Cardiac septum (tissue), 1 donor: ENCODE measurements around the gene ACOX3. TPM values are rescaled to one million over a fixed set of nuclear protein-coding genes. Genes with fewer than 3 reads are reported as not detected.

Experiments
- DNase-seq: peaks from one replicate; pipeline ENCODE4 v3.0.0-alpha.2; 2020; ENCODE audit warnings: low spot score
- intact Hi-C: fragments of 100-400 bp; cut with DNase I; formaldehyde crosslinking; loops from one replicate; pipeline ENCODE4 v1.14.0; 2022
- total RNA-seq: library from RNA; stranded (reverse); fragmentation: NEBNext Ultra II Directional; extraction: Animal tissue kit (Norgen Biotek cat#: 25700); gene quantifications from one replicate; pipeline ENCODE4 v1.2.1, GENCODE V29; 2021
- donor health status: DM: no; HTN: no; CAD: no.

The ACOX3 gene
- total RNA-seq, 1 donor from 2014 or later = 29.3 TPM

DNA sequence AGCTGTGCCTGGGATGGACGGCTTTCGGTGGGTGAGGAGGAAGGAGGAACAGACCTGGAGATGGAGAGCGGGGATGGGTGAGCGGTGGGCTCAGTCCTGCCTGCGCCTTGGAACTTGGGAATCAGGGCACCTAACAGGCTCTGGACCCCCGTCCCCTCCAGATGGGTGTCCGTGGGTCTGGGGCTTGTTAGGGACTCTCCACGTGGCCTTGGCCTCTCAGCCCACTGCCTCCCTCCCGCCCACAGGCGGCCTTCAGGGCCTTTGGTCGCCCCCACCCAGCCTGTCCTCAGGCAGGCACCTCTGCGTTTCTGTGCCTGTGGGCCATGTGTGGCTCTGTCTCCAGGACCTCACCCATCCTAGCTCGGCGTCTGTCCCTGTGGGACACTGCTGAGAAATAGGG lies 29.0 kb upstream of the ACOX3 start:
- no peak for DNase-seq
- intact Hi-C loops = loop anchor here (1.0 to 10.0 kb wide), 2 partner anchors 124 to 445 kb away; no protein-coding TSS in a partner anchor

DNA sequence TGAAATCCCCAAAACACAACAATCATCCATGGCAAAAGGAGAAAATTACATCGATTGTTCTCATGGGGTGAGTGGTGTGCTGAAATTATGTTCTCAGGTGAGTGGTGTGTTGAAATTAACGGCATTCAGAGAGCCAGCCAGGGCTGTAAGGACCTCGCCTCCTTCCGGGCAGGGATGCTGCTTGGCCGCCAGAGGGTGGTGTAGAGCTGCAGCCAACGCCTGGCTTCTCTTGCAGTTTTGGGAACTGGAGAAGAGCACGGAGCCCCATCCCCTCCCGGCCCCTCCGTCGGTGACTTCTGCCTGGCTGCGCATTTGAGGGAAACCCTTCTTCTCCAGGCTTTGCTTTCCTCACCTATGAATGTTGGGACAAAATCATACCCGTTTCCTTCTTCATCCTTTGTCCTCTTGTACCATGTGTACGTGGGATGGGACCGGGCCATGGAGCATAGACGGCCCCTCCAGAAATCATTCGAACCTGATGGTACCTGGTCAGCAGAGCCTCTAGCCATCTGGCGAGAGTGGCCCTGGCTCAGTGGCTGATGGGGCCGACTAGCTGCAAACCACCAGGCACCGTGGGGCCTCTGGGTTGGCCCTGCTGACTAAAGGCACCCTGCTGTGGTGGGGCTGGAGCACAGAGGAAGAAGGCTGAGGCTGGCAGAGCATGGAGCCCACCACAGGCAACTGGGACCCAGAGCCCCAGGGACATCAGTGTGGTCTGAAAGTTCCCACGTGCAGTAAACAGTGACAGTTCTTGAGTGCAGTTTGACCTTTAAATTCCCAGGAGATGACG lies 28.4 kb upstream of the ACOX3 start:
- DNase-seq = no peak
- intact Hi-C loops = loop anchor here (1.0 to 10.0 kb wide), 2 partner anchors 124 to 446 kb away; no protein-coding TSS in a partner anchor

DNA sequence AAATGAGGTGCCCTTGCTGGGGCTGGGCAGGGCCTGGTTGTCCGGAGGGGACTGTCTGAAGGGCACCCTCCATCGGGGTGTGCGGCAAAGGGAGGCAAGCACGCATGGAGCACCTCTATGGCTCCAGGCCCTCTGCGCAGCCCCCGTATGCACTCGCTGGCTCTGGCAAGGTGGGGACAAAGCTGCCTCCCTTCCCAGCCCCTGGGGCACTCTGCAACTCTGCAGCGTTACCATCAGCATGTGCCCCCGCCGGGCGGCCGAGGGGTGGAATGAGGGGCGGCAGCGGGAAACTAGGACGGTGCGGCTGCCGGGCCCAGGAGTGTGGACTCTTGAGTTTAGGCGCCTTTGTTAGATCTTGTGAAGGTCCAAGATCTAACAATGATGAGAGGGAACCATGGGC lies 26.5 kb upstream of the ACOX3 start:
- DNase-seq = no peak
- intact Hi-C loops = loop anchor here (10.0 kb wide), 1 partner anchor 448 kb away; no protein-coding TSS in a partner anchor

DNA sequence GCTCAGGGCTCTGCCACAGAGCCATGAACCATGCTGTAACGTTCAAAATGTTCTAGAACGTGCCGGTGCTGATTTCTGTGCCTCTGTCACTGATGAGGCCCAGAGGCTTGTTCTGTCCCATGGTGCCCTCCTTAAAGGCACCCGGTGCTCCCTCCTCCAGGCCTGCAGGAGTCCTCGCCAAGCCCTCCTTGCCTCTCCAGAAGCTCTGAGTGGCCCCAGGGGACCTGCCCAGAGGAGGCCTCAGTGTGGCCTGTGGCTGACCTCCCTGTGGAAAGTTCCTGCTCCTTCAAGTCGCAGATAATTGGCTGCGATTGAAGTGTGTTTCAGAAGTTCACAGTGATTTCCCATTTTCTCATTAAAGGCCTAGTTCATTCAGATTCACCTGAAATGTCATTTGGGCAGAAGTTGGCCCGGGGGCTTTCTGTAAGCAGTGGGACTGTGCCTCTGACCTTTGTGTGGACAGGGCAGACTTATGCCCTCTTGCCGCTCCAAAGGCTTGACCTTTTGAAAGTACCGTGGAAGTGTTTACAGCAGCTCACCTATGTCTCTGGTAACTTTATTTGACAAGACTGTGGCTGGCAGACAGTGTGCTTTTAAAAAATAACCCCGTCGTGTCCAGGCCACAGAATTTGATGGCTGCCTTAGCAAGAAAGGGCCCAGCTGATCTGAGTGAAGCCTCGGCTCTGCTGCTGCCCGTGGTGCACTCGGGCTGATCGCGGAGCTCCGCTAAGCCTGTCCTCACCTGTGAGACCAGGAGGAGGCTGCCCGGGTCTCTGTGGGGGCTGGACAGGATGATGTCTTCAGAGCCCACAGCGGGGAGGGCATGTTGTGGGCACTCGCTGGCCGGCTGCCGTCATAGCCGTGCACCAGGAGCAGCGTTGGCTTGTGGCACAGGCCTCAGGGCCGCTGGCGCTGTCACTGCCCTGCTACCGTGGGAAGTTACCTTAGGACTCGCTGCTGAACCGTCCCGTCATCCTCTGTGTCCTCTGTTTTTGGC lies 25.4 kb upstream of the ACOX3 start:
- intact Hi-C loops = loop anchor here (10.0 kb wide), 1 partner anchor 449 kb away; no protein-coding TSS in a partner anchor
- DNase-seq = no peak

DNA sequence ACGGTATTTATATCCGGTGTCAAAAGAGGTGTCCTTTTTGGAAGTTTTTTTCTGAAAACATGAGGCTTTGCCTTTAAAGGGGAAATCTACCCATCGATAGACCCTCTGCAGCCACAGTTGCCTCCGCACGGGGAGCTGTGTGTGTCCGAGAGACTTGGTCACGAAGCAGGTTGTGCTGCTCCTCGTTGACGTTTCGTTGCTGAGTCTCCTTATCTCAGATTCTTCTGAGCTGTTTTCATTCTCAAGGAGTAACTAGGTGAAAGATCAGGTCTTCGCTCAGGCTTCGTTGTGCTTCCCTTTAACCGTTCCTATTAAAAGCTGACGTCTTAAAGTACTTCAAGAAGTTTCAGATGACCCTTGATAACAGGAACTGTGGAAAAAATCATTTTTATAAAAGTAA lies 23.9 kb upstream of the ACOX3 start:
- no peak for DNase-seq
- intact Hi-C loops = loop anchor here (10.0 kb wide), 1 partner anchor 450 kb away; no protein-coding TSS in a partner anchor

DNA sequence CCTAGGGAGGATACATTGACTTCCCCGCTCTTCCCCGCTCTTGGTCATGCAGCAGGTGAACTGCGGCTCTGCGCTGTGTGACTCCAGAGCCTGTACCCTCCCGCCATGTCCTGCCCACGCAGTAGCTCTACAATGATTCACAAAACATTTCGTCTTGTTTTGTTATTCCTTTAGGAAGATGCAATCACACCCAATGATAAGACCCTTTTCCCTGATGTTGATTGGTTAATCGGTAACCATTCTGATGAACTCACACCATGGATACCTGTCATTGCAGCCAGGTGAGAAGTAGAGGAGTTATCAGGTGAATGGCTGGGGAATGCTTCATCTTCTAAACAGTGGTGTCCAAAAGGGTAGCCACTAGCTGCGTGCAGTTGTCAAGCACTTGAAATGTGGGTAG lies 23.3 kb upstream of the ACOX3 start:
- intact Hi-C loops = loop anchor here (10.0 kb wide), 1 partner anchor 451 kb away; no protein-coding TSS in a partner anchor
- no peak for DNase-seq

DNA sequence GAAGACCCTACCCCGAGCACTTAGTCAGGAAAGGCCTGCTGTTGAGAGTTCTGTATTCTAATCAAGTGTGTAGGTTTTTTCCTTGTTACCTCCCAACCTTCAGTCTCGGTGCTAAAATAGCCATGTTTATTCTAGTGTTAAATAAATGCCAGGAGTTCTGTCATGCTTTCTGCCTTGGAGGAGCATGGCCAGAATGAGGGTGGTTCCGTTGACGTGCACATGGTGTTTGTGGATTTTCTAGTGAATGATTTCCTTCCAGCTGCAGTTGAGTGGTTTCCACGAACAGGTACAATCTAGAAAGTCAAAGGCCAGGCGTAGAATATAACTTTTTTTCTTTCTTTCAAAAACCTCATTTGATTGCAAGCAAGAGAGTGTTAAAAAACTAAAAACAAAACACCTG lies 21.1 kb upstream of the ACOX3 start:
- DNase-seq = no peak
- intact Hi-C loops = loop anchor here (10.0 kb wide), 1 partner anchor 453 kb away; no protein-coding TSS in a partner anchor

DNA sequence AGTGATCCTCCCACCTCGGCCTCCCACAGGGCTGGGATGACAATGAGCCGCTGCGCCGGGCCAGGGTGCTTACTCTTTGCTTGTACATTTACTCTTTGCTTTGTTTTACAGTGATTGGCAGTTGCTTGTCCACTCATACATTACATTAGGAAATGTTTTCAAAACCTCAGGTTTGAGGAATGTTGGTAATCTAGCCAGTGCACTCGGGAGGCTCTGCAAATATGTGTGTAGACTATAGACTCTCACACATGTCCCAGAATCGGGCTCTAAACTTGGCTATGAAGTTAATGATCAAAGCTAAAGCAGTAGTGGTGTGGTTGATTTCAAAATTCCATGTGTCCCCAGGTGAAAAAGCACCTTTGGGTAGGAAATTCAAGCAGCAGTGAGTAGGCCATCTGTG lies 20.6 kb upstream of the ACOX3 start:
- no peak for DNase-seq
- intact Hi-C loops = loop anchor here (10.0 kb wide), 1 partner anchor 454 kb away; no protein-coding TSS in a partner anchor

DNA sequence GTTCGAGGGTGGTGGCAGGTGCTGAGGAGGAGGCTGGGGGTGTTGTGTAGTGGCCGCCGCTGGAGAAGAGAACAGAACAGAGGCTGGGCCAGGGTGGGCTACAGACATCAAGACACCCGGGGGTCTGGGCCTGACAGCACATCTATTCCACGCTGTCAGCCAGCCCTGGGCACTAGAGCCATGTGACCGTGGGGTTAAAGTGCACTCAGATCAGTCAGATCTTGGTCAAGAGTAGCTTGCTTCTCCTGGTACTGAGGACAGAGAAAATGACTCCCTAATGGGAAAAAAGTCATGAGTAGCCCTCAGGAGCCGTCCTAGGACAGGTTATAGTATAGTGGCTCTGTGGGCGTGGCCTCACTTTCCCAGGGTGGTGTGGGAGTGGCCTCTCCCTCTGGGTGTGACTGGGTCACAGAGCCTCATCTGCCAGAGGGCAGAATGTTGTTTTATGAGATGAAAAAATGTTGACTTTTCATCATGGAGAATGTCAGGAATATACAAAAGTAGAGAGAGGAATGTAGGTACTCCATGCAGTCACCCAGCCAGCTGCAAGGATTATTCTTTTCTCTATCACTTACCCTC lies 19.4 kb upstream of the ACOX3 start:
- no peak for DNase-seq
- intact Hi-C loops = loop anchor here (10.0 kb wide), 1 partner anchor 455 kb away; no protein-coding TSS in a partner anchor

DNA sequence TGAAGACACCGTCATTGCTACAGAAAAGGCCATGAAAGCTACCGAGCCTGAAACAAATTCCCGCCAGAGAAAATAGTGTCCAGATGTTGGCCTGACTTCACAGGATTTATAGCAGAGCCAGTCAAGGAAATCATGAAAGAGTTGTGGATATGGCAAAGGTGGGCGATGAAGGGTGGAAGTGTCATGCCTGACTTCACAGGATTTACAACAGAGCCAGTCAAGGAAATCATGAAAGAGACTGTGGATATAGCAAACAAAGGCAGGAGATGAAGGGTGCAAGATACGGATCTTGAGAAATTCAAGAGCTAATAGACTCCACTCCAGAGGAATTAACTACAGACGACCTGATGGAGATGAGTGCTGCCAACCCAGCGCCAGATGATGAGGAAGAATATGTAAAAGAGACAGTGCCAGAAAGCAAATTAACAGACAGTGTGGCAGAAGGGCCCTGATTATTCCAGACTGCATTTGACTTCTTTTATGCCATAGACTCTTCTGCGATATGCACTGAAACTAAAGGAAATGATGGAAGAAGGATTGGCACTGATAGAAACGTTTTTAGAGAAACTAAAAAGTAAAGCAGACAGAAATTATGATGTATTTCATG lies 17.2 kb upstream of the ACOX3 start:
- no peak for DNase-seq
- intact Hi-C loops = no loop called here

DNA sequence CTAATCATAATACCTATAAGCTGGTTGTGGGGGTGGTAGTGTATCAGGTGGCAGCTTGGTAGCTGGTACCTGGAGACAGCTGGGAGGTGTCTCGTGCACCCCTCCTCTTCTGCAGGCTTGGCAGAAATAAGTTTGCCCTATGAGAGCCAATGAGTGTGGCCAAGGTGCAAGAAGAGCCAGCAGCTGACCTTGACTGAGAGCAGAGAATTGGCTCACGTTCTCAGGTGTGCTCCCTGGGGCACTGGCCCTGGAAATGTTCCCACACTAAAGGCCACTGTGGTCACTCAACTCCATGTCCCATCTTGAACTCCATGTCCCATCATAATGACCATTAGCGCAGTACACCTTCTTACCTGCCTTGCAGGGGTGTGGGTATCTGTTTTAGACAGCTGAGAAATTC lies 13.4 kb upstream of the ACOX3 start:
- DNase-seq = no peak
- intact Hi-C loops = no loop called here

DNA sequence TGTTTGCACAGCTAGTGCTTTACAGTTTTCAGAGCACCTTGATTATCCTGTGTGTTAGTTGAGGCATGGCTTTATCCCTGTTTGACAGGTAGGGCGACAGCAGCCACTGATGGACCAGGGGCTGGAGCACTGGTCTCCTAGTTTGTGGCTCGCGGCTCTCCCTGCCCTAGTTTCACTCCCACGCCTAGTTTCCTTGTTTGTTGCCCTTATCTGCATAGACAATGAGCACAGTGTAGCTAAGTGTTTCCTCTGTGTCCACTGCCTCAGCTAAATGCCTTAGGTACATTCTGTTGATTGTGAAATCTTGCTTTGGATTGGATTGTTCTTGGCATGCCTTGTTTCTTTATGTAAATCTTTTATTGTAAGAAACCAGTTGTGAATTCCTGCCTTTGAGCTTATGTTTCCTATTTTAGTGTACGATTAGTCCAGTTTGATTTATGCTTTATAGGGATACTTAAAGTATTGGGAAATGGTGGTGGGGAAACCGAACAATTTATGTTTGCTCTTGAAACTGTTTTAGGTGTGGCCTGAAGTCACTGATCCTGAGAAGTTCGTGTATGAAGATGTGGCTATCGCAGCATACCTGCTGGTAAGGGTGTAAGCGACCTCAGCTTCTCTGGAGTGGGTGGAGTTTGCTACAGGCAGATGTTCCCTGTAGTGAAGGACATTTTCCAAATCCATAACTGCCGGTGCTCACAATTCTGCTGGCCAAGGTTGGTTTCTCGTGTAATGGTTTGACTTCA lies 11.1 kb upstream of the ACOX3 start:
- intact Hi-C loops = no loop called here
- DNase-seq = no peak

DNA sequence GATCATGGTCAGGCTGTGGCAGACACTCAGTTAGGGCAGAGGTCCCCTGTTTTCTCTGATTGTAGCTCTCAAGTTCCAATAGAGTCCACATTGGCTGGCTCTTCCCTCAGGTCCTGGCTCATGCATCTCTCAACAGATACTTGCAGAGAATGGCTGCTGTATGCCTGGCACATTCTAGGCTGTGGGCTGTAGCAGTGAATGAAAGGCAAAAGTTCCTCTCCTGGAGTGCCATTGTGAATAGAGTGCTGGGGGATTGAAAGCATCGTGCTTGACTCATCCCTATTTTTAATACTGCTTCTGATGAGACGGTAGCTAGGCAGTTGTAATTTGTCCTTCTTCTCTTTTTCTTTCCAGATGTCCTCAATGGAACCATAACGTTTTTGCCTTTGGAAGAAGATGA lies 5.6 kb upstream of the ACOX3 start:
- DNase-seq = no peak

DNA sequence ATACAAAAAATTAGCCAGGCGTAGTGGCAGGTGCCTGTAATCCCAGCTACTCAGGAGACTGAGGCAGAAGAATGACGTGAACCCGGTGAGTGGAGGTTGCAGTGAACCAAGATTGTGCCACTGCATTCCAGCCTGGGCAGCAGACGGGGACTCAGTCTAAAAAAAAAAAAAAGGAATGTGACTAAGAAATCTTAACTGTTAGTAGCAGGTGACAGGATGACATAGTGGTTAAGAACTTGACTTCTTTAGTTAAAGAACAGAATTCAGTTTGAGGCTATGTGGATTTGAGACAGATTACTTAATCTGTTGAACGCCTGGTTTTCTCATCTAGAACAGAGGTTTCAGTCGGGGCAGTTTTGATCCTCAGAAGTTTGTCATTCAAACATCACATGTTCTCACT lies 3.3 kb upstream of the ACOX3 start:
- intact Hi-C loops = no loop called here
- DNase-seq = no peak

More for the DNA sequence above, 5.6 kb upstream of the ACOX3 start:
- intact Hi-C loops = no loop called here

DNA sequence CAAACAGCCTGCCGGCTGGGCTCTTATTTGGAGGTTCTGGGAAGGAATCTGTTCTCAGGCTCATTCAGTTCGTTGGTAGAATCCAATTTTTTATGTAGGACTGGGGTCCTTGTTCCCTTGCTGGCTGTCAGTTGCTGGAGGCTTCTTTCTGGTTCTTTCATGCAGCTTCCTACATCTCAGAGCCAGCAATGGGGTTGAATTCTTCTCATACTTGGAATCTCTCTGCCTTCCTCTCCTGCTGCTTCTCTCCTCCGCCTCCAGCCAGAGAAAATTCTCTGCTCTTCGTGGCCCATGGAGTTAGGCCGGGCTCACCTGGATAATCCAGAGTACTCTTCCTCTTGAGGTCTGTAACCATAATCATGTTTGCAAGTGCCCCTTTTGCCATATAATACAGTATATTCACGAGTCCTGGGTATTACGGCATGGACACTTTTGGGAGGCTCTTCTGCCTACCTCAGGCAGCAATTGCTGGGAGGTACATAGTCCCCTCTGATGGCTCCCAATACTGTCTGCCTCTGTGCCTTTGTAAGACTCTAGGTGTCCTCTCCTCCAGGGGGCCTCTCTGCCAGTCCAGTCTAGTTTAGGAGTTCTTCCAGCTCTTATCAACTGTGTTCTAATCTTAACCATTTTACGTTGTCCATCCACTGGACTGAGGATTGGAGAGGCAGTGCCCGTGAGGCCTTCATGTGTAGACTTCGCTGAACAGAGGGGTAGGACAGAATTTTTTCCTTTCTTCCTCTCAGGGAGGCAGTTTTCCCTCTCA lies 2.3 kb upstream of the ACOX3 start:
- DNase-seq = no peak
- intact Hi-C loops = no loop called here

DNA sequence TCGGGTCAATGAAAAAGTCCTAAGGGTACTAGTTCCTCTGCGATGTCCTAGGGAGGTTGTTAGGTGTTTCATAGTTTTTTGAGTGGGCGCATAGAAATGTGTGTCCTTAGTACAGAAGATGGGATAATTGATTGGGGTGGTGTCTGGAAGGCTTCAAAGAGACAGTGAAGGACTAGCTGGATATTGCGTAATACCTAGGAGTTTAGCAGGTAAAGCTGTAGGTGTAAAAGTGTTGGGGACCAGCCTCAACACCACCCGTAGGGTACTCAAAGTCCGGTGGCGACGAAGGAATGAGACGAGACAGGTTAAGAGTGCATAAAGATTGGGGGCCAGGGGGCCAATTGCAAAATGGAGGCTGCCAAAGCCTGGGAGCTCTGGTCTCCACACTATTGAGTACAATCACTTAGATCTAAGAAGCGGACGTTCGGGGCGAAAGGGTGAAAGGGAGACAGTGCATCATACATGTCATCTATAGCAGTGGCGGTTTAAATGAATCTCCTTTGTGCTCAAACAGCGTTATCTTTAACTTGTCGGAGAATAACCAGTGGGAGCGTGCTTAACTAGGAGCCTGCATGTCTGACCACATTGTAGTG lies 1.1 kb upstream of the ACOX3 start:
- no peak for DNase-seq
- intact Hi-C loops = no loop called here

DNA sequence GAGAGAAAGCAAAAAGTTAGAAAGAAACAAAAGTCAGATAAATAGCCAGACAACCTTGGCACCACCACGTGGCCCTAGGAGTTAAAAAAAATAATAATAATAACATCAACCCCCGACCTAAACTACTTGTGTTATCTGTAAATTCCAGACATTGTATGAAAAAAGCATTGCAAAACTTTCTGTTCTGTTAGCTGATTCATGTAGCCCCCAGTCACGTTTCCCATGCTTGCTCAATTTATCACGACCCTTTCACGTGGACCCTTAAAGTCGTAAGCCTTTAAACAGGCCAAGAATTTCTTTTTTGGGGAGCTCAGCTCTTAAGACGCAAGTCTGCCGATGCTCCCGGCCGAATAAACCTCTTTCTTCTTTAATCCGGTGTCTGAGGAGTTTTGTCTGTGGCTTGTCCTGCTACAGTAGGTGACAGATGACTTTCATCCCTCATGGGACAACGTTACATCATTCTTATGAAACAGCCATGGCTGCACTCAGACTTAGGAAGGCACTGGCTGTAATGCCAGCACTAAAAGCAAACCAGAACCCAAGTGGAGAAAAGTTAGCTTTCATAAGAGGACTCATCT lies 520 bp downstream of the ACOX3 start:
- DNase-seq = no peak
- intact Hi-C loops = no loop called here
